B cell (primary cell): ENCODE results near the gene ACVR1. TPM values are rescaled to one million over a fixed set of nuclear protein-coding genes. Genes with fewer than 3 reads are reported as not detected.

Experiments
- ATAC-seq: fragments of 200-7000 bp; cut with Tn5 transposase; one replicate; pipeline ENCODE4 v1.10.0; 2021; ENCODE audit warnings: low read depth, mild to moderate bottlenecking, moderate number of reproducible peaks, moderate library complexity
- CTCF ChIA-PET: fragments of 350-600 bp; sonication (Branson Sonifier 250); formaldehyde crosslinking; loops from one replicate; lab custom pipeline; 2021; ENCODE audit warnings: antibody characterized with exemption, inconsistent platforms; lab: Charles Lee
- POLR2A ChIA-PET: fragments of 350-600 bp; sonication (Branson Sonifier 250); formaldehyde crosslinking; loops from one replicate; lab custom pipeline; 2021; ENCODE audit warnings: antibody characterized with exemption; lab: Charles Lee
- DNase-seq: peaks from one replicate; pipeline ENCODE4 v3.0.0; 2013
- H2AFZ ChIP-seq: 2 replicates; pipeline ENCODE4 v1.6.1; 2012; ENCODE audit warnings: mild to moderate bottlenecking, low read depth, low read length; ENCODE audit not compliant: insufficient read depth, poor library complexity, severe bottlenecking
- H3K27ac ChIP-seq, 2 donors: 1 replicate in 1 of 2; 2 replicates in 1 of 2; pipeline ENCODE4 v1.5.1; 2012 to 2013; ENCODE audit warnings: low read length in 2 of 2, mild to moderate bottlenecking in 2 of 2, moderate library complexity in 1 of 2
- H3K27me3 ChIP-seq, 4 experiments: fragments of 200-600 bp in 1 of 4; sonication (generic) in 1 of 4; replicated peaks in 1 of 4; 1 replicate in 2 of 4; 2 replicates in 2 of 4; pipeline versions ENCODE4 v1.6.1 to v1.7.0; 2013 to 2016; ENCODE audit warnings: low read length in 3 of 4, mild to moderate bottlenecking in 2 of 4, mixed read lengths in 1 of 4, moderate library complexity in 1 of 4; ENCODE audit not compliant: insufficient read depth in 4 of 4, control insufficient read depth in 3 of 4; ENCODE audit errors: control extremely low read depth in 1 of 4
- H3K36me3 ChIP-seq, 2 experiments: replicated peaks in 1 of 2; 1 replicate in 1 of 2; 2 replicates in 1 of 2; pipeline versions ENCODE4 v1.6.1 to v1.7.1; 2013; ENCODE audit warnings: low read length in 1 of 2; ENCODE audit not compliant: insufficient read depth in 2 of 2, control insufficient read depth in 1 of 2; ENCODE audit errors: control extremely low read depth in 1 of 2, extremely low read depth in 1 of 2
- H3K4me1 ChIP-seq, 2 donors: fragments of 200-600 bp in 1 of 2; sonication (generic) in 1 of 2; 1 replicate in 1 of 2; 2 replicates in 1 of 2; pipeline versions ENCODE4 v1.5.1 to v1.6.1; 2013 to 2017; ENCODE audit warnings: low read length in 2 of 2; ENCODE audit not compliant: control insufficient read depth in 2 of 2, insufficient read depth in 2 of 2
- H3K4me2 ChIP-seq: replicated peaks from 2 replicates; pipeline ENCODE3; 2012; ENCODE audit warnings: mild to moderate bottlenecking, low read depth, low read length; ENCODE audit not compliant: poor library complexity, severe bottlenecking
- H3K4me3 ChIP-seq, 5 experiments: fragments of 200-600 bp in 1 of 5; sonication (generic) in 1 of 5; 1 replicate in 3 of 5; 2 replicates in 2 of 5; pipeline versions ENCODE4 v1.5.1 to v1.7.0; 2011 to 2016; ENCODE audit warnings: low read length in 4 of 5, mild to moderate bottlenecking in 4 of 5, low read depth in 2 of 5, control low read depth in 1 of 5, moderate library complexity in 1 of 5; ENCODE audit not compliant: insufficient read depth in 1 of 5; ENCODE audit errors: control extremely low read depth in 1 of 5, extremely low read depth in 1 of 5
- H3K79me2 ChIP-seq: fragments of 200-600 bp; sonication (generic); one replicate; pipeline ENCODE4 v1.6.0; 2016; ENCODE audit warnings: low read length; ENCODE audit not compliant: control insufficient read depth, insufficient read depth
- H3K9ac ChIP-seq: fragments of 200-600 bp; sonication (generic); 2 replicates; pipeline ENCODE4 v1.6.1; 2017; ENCODE audit warnings: mild to moderate bottlenecking, low read length, moderate library complexity
- H3K9me3 ChIP-seq, 3 donors: one replicate each; pipeline versions ENCODE4 v1.6.1 to v1.7.1; 2013; ENCODE audit warnings: low read length in 2 of 3; ENCODE audit not compliant: control insufficient read depth in 2 of 3, insufficient read depth in 1 of 3; ENCODE audit errors: control extremely low read depth in 1 of 3
- H4K20me1 ChIP-seq: 2 replicates; pipeline ENCODE4 v1.6.0; 2012; ENCODE audit warnings: mild to moderate bottlenecking, low read length; ENCODE audit not compliant: insufficient read depth, control insufficient read depth, poor library complexity, severe bottlenecking
- H3K27ac Mint-ChIP-seq: one replicate; pipeline ENCODE4 v1.8.0; 2021; ENCODE audit warnings: mixed read lengths
- H3K27me3 Mint-ChIP-seq: one replicate; pipeline ENCODE4 v1.8.0; 2021; ENCODE audit warnings: mixed read lengths
- H3K4me1 Mint-ChIP-seq: one replicate; pipeline ENCODE4 v1.8.0; 2021; ENCODE audit warnings: mixed read lengths
- H3K4me3 Mint-ChIP-seq: one replicate; pipeline ENCODE4 v1.8.0; 2021; ENCODE audit warnings: mixed read lengths
- H3K9me3 Mint-ChIP-seq: one replicate; pipeline ENCODE4 v1.8.0; 2022; ENCODE audit warnings: mixed read lengths; ENCODE audit not compliant: insufficient read depth
- CTCF ChIP-seq: fragments of 200-600 bp; IDR thresholded peaks from one replicate; pipeline ENCODE4 v1.8.0; 2022; ENCODE audit warnings: antibody characterized with exemption, mild to moderate bottlenecking
- EZH2 ChIP-seq: IDR thresholded peaks from 2 replicates; pipeline ENCODE4 v1.6.1; 2012; ENCODE audit warnings: borderline replicate concordance, low read depth, mild to moderate bottlenecking, moderate library complexity, low read length; ENCODE audit not compliant: insufficient read depth, poor library complexity, severe bottlenecking
- WGBS: methylation state at CpG from one replicate; pipeline ENCODE4 v1.1.5; 2013; ENCODE audit warnings: missing lambda C conversion rate; ENCODE audit not compliant: insufficient coverage; 5-methylcytosine and 5-hydroxymethylcytosine counted together
- intact Hi-C: fragments of 100-400 bp; cut with micrococcal nuclease; formaldehyde crosslinking; loops from one replicate; pipeline ENCODE4 v1.10.0; 2022
- polyA plus RNA-seq: library from polyadenylated mRNA; depleted of rRNA; stranded (reverse); fragments of >200 nt; gene quantifications from 2 replicates; pipeline ENCODE4 v1.2.3, GENCODE V29; 2012
- total RNA-seq, 2 donors: library from RNA; stranded (reverse); fragments of 120-200 nt in 1 of 2; gene quantifications; 1 replicate in 1 of 2; 2 replicates in 1 of 2; pipeline versions ENCODE4 v1.2.3 to v1.2.4, GENCODE V29; 2013 to 2022

ACVR1 gene
- total and polyA plus RNA-seq, 2 donors (not counting 1 experiment from before 2014, with no cell fraction given), result 3.7 to 11.7 TPM

- no peak overlapping the region for H3K4me3 Mint-ChIP-seq
- H3K27ac ChIP-seq, result no peak overlapping the region
- H3K27ac Mint-ChIP-seq, result no peak overlapping the region
- H3K4me1 Mint-ChIP-seq, result peaks cover 27% of the 10 kb centered on the region
- TF ChIP-seq EZH2 (no peak), CTCF (no peak)
- H3K27me3 Mint-ChIP-seq, result no peaks in the 10 kb centered on the region
- H3K9ac ChIP-seq, result no peak overlapping the region
- ChIA-PET POLR2A (no interaction called here), CTCF (no interaction called here)
- H3K27me3 ChIP-seq, result no peaks in the 10 kb centered on the region
- ATAC-seq (no peak), DNase-seq (no peak)
- WGBS, result 100% methylated on average over 1 of the region's 2 CpGs
- H2AFZ ChIP-seq, result no peak overlapping the region
- H3K79me2 ChIP-seq, result no peaks in the 10 kb centered on the region
- H3K4me2 ChIP-seq, result no peak overlapping the region
- no peaks in the 10 kb centered on the region for H3K9me3 ChIP-seq
- no peaks in the 10 kb centered on the region for H4K20me1 ChIP-seq
- H3K36me3 ChIP-seq, result no peaks in the 10 kb centered on the region
- no peaks in the 10 kb centered on the region for H3K9me3 Mint-ChIP-seq
- intact Hi-C loops, result no loop called here
- no peak overlapping the region for H3K4me3 ChIP-seq
- H3K4me1 ChIP-seq, result peaks cover 22 to 31% of the 10 kb centered on the region in 2 donors
These were observed 24.1 kb upstream of the ACVR1 start for GRCh38 chr2:157900203-157900602.

GRCh38 chr2:157899125-157899839, 23.2 kb upstream of the ACVR1 start:
- ChIA-PET CTCF (interaction anchor here (1.1 to 1.4 kb wide), 2 partner anchors 10 to 119 kb away, joined by 3 to 5 read pairs; no protein-coding TSS in a partner anchor), POLR2A (no interaction called here)
- no peak for TF ChIP-seq CTCF
- no peak for TF ChIP-seq EZH2
- Histone ChIP-seq H4K20me1 (no peaks in the 10 kb centered on the region), H3K4me1 (peaks cover 22 to 31% of the 10 kb centered on the region in 2 donors), H3K9ac (no peak overlapping the region), H2AFZ (peak overlapping the region; percentile 74), H3K9me3 (no peaks in the 10 kb centered on the region), H3K36me3 (no peaks in the 10 kb centered on the region), H3K27ac (no peak overlapping the region), H3K4me3 (no peak overlapping the region), H3K27me3 (no peaks in the 10 kb centered on the region), H3K4me2 (peak overlapping the region; percentile 5), H3K79me2 (no peaks in the 10 kb centered on the region)
- Mint-ChIP-seq H3K27me3 (no peaks in the 10 kb centered on the region), H3K4me1 (peaks cover 27% of the 10 kb centered on the region), H3K9me3 (no peaks in the 10 kb centered on the region), H3K4me3 (peak overlapping the region; percentile 60), H3K27ac (no peak overlapping the region)
- 69% methylated on average over 2 of the region's 7 CpGs for WGBS
- ATAC-seq (no peak), DNase-seq (no peak)
- intact Hi-C loops, result no loop called here
